ENCODE results near the gene RASAL1. TPM values are rescaled to one million over a fixed set of nuclear protein-coding genes. Genes with fewer than 3 reads are reported as not detected.

RASAL1 gene
- total and polyA plus RNA-seq, 2 experiments from 2014 or later = 2.7 to 8.2 TPM

GRCh38 chr12:113152835-113153814, 17.6 kb upstream of the RASAL1 start:
- H3K27ac Mint-ChIP-seq = no peak overlapping the region
- H3K9me3 Mint-ChIP-seq = no peaks in the 10 kb centered on the region; the same call in 2 of the 3 replicates
- no peaks in the 10 kb centered on the region for H3K79me2 ChIP-seq (replicated peaks; ENCODE audit: insufficient read depth)
- H3K27me3 ChIP-seq (ENCODE audit: insufficient read depth) = peaks cover 31% of the 10 kb centered on the region
- peak overlapping the region; percentile 93 for H2AFZ ChIP-seq
- peaks cover 22% of the 10 kb centered on the region for H3K4me1 Mint-ChIP-seq
- H3K36me3 ChIP-seq (ENCODE audit: insufficient read depth) = no peaks in the 10 kb centered on the region; the same call in 1 of the 2 replicates
- TF ChIP-seq NANOG (IDR thresholded peaks at IDR 0.05; ENCODE audit: borderline replicate concordance) (no peak), CTCF (conservative IDR thresholded peaks at IDR 0.05; ENCODE audit: low read depth in 2 of 2) (peak in 1 of 2 experiments; percentile 72; a peak in 3 of 4 replicates), STAT1 (IDR thresholded peaks at IDR 0.05; ENCODE audit: unreplicated experiment) (no peak), EZH2phosphoT487 (IDR thresholded peaks at IDR 0.05; ENCODE audit: unreplicated experiment) (no peak), POLR2AphosphoS5 (IDR thresholded peaks at IDR 0.05; ENCODE audit: low read depth) (no peak), ZNF331 (CRISPR knock-in tag; IDR thresholded peaks at IDR 0.05; ENCODE audit: low read depth) (no peak)
- H4K20me1 ChIP-seq (replicated peaks; ENCODE audit: insufficient read depth) = no peaks in the 10 kb centered on the region; the same call in 1 of the 2 replicates
- peaks cover 34% of the 10 kb centered on the region for H3K27me3 Mint-ChIP-seq (ENCODE audit: insufficient read depth, low read depth, poor library complexity)
- H3K27ac ChIP-seq (ENCODE audit: low read depth) = no peak overlapping the region
- peak overlapping the region; percentile 83 for H3K4me2 ChIP-seq
- H3K9me2 ChIP-seq (ENCODE audit: insufficient read depth) = no peaks in the 10 kb centered on the region
- H3K4me1 ChIP-seq (ENCODE audit: insufficient read depth) = peaks cover 25% of the 10 kb centered on the region
- peaks cover 19% of the 10 kb centered on the region; the same call in 1 of the 2 replicates for H3F3A ChIP-seq (replicated peaks; ENCODE audit: low read depth)
- peak overlapping the region; percentile 64 for H3K4me3 ChIP-seq
- DNase-seq (ENCODE audit: low spot score) (peak; percentile 87), ATAC-seq (peak; percentile 66)
- H3K4me3 Mint-ChIP-seq = peak overlapping the region; percentile 70
- peaks cover 11% of the 10 kb centered on the region for H3K36me3 Mint-ChIP-seq (ENCODE audit: low read depth)

- H3K27me3 ChIP-seq (ENCODE audit: insufficient read depth) = peaks cover 31% of the 10 kb centered on the region
- H2AFZ ChIP-seq = peak overlapping the region; percentile 93
- peak overlapping the region; percentile 64 for H3K4me3 ChIP-seq
- H3K4me1 ChIP-seq (ENCODE audit: insufficient read depth) = peaks cover 25% of the 10 kb centered on the region
- Mint-ChIP-seq H3K27ac (no peak overlapping the region), H3K4me1 (peaks cover 22% of the 10 kb centered on the region), H3K9me3 (peaks cover 3% of the 10 kb centered on the region; the same call in 2 of the 3 replicates), H3K4me3 (peak overlapping the region; percentile 70), H3K36me3 (ENCODE audit: low read depth) (peaks cover 7% of the 10 kb centered on the region; the same call in 2 of the 3 replicates), H3K27me3 (ENCODE audit: insufficient read depth, low read depth, poor library complexity) (peaks cover 34% of the 10 kb centered on the region)
- H4K20me1 ChIP-seq (replicated peaks; ENCODE audit: insufficient read depth) = no peaks in the 10 kb centered on the region; the same call in 1 of the 2 replicates
- ATAC-seq (no peak; the same call in 2 of the 3 replicates), DNase-seq (ENCODE audit: low spot score) (no peak)
- no peak overlapping the region for H3K27ac ChIP-seq (ENCODE audit: low read depth)
- H3K9me2 ChIP-seq (ENCODE audit: insufficient read depth) = no peaks in the 10 kb centered on the region
- H3K4me2 ChIP-seq = peak overlapping the region; percentile 83
- H3K79me2 ChIP-seq (replicated peaks; ENCODE audit: insufficient read depth) = no peaks in the 10 kb centered on the region
- H3K36me3 ChIP-seq (ENCODE audit: insufficient read depth) = no peaks in the 10 kb centered on the region
- peaks cover 19% of the 10 kb centered on the region; the same call in 1 of the 2 replicates for H3F3A ChIP-seq (replicated peaks; ENCODE audit: low read depth)
- TF ChIP-seq POLR2AphosphoS5 (IDR thresholded peaks at IDR 0.05; ENCODE audit: low read depth) (no peak), ZNF462 (CRISPR knock-in tag; IDR thresholded peaks at IDR 0.05) (no peak), ZNF331 (CRISPR knock-in tag; IDR thresholded peaks at IDR 0.05; ENCODE audit: low read depth) (no peak), NANOG (IDR thresholded peaks at IDR 0.05; ENCODE audit: borderline replicate concordance) (no peak), STAT1 (IDR thresholded peaks at IDR 0.05; ENCODE audit: unreplicated experiment) (no peak), ETS1 (IDR thresholded peaks at IDR 0.05) (no peak), ZNF114 (CRISPR knock-in tag; IDR thresholded peaks at IDR 0.05) (no peak)
Measured at GRCh38 chr12:113152196-113152834, 16.8 kb upstream of the RASAL1 start.

Measured in GM23338 (cell line).